SK-N-SH treated with all-trans-retinoic acid at 6 μM for 48 hours (cell line): ENCODE data around the gene TOX2.

Experiments used
- POU6F1 ChIP-seq: fragments of 250-450 bp; sonication (Bioruptor Pico); IDR thresholded peaks from 2 replicates; pipeline ENCODE4 v1.8.0; 2021; ENCODE audit warnings: low read depth, mild to moderate bottlenecking, moderate library complexity, borderline replicate concordance
- ZFP3 ChIP-seq: fragments of 250-450 bp; sonication (Bioruptor Pico); IDR thresholded peaks from 2 replicates; pipeline ENCODE4 v1.5.0; 2020; ENCODE audit warnings: mild to moderate bottlenecking, moderate library complexity

GRCh38 chr20:44118185-44119033, 203.8 kb downstream of the TOX2 start:
- TF ChIP-seq POU6F1, result no peak
- TF ChIP-seq ZFP3 (CRISPR knock-in tag), result no peak
